ENCODE measurements around the gene TECR.

DNA sequence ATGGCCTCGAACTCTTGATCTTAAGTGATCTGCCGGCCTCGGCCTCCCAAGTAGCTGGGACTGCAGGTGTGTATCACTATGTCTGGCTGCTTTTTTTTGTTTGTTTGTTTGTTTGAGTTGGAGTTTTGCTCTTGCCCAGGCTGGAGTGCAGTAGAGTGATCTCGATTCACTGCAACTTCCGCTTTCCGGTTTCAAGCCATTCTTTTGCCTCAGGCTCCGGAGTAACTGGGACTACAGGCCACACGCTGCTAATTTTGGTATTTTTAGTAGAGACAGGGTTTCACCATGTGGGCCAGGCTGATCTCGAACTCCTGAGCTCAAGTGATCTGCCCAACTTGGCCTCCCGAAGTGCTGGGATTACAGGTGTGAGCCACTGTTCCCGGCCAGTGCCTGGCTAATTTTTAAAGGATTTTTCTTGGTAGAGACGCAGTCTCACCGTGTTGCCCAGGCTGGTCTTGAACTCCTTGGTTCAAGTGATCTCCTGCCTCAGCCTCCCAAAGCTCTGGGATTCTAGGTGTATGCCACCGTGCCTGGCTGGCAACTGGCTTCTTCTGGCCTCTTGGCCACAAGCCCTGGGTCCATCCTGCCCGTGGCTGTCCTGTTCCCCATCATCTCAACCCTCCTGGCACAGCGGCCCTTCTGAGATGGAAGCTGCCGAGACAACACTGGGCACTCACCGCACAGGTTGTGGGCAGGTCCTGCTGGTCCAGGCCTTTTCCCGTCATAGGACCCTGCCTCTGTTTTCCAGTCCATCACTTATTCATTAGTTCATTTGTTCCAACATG lies 11.5 kb downstream of the TECR start:
- TF ChIP-seq CTCF (IDR thresholded peaks at IDR 0.05): no peak
- no peak for TF ChIP-seq POLR2A (IDR thresholded peaks at IDR 0.05)

All from tibial nerve (tissue), 3 donors.